Measurements from ENCODE around the gene HIBADH. TPM values are rescaled to one million over a fixed set of nuclear protein-coding genes. Genes with fewer than 3 reads are reported as not detected.

HIBADH gene
- total and polyA plus RNA-seq, 2 donors (not counting 3 experiments of a cell fraction or from before 2014, with no cell fraction given) = 22.6 to 30.5 TPM

DNA sequence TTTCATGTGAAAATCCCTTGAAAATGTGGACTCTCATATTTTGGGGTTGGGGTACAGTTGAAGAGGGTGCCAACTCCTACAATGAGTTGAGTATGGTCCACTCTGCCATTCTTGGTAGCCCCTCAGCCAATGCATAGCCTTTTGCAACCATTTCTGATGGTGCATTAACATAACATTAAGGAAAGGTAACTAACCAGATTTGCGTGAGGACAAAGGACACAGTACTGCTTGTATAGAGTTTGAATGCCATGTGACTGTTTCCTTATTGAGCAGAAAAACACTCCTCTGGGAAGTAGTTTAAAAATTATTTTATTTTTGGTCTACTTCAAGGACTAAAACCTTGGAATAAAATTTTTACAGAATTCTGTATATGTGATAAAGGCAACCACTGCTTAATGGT, 107.9 kb downstream of the HIBADH start:
- dilution Hi-C loops (cut with MboI; ENCODE audit: extremely low pct_ligation_motif_present, low sequenced_read_pairs) = no loop called here
- Histone ChIP-seq H3K27me3 (ENCODE audit: control insufficient read depth in 2 of 2, insufficient read depth in 2 of 2, low read length in 2 of 2) (no peaks in the 10 kb centered on the region), H3K79me2 (ENCODE audit: control insufficient read depth, insufficient read depth, low read length) (no peaks in the 10 kb centered on the region), H3K4me1 (ENCODE audit: control insufficient read depth, extremely low read depth, insufficient read depth, low read length) (no peaks in the 10 kb centered on the region), H3K27ac (ENCODE audit: insufficient read depth, low read depth, low read length) (no peak overlapping the region), H3K9me1 (replicated peaks; ENCODE audit: control insufficient read depth, extremely low read depth, insufficient read depth, low read length) (no peaks in the 10 kb centered on the region), H3K9me3 (replicated peaks; ENCODE audit: control insufficient read depth, insufficient read depth, low read length) (no peaks in the 10 kb centered on the region), H4K20me1 (replicated peaks; ENCODE audit: control insufficient read depth, extremely low read depth, insufficient read depth, low read length) (no peaks in the 10 kb centered on the region), H3K4me2 (ENCODE audit: insufficient read depth, low read length) (no peak overlapping the region), H3K9ac (replicated peaks; ENCODE audit: extremely low read depth, insufficient read depth, low read length) (no peak overlapping the region), H3K4me3 (replicated peaks in 1 of 3; ENCODE audit: insufficient read depth in 1 of 3, low read depth in 1 of 3, low read length in 3 of 3) (no peak overlapping the region), H2AFZ (ENCODE audit: low read depth, low read length) (no peak overlapping the region), H3K36me3 (ENCODE audit: control insufficient read depth in 2 of 2, extremely low read depth in 1 of 2, insufficient read depth in 2 of 2, low read length in 2 of 2) (no peaks in the 10 kb centered on the region)
- TF ChIP-seq POLR2A (IDR thresholded peaks at IDR 0.05; ENCODE audit: low read depth, low read length) (no peak), EZH2 (IDR thresholded peaks at IDR 0.05; ENCODE audit: borderline replicate concordance, low read depth, low read length, severe bottlenecking) (no peak), FOS (IDR thresholded peaks at IDR 0.05; ENCODE audit: borderline replicate concordance, insufficient read depth, low read length) (no peak), POLR2AphosphoS5 (IDR thresholded peaks at IDR 0.05; ENCODE audit: insufficient read depth, low read depth, low read length) (no peak), JUN (IDR thresholded peaks at IDR 0.05; ENCODE audit: borderline replicate concordance, insufficient read depth, insufficient read length, low read depth) (no peak), MYC (IDR thresholded peaks at IDR 0.05; ENCODE audit: low read depth, low read length) (no peak), GATA2 (IDR thresholded peaks at IDR 0.05; ENCODE audit: insufficient read depth, insufficient read length, low read depth, low read length) (no peak)
- TF ChIP-seq, protein P1, sequence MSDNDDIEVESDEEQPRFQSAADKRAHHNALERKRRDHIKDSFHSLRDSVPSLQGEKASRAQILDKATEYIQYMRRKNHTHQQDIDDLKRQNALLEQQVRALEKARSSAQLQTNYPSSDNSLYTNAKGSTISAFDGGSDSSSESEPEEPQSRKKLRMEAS (IDR thresholded peaks at IDR 0.05; ENCODE audit: insufficient read depth, insufficient read length) = no peak
- TF ChIP-seq, protein P2, sequence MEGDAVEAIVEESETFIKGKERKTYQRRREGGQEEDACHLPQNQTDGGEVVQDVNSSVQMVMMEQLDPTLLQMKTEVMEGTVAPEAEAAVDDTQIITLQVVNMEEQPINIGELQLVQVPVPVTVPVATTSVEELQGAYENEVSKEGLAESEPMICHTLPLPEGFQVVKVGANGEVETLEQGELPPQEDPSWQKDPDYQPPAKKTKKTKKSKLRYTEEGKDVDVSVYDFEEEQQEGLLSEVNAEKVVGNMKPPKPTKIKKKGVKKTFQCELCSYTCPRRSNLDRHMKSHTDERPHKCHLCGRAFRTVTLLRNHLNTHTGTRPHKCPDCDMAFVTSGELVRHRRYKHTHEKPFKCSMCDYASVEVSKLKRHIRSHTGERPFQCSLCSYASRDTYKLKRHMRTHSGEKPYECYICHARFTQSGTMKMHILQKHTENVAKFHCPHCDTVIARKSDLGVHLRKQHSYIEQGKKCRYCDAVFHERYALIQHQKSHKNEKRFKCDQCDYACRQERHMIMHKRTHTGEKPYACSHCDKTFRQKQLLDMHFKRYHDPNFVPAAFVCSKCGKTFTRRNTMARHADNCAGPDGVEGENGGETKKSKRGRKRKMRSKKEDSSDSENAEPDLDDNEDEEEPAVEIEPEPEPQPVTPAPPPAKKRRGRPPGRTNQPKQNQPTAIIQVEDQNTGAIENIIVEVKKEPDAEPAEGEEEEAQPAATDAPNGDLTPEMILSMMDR (IDR thresholded peaks at IDR 0.05; ENCODE audit: extremely low read depth in 1 of 2, insufficient read depth in 1 of 2, low read depth in 1 of 2, low read length in 2 of 2) = no peak
- BruUV-seq (replicated peaks) = no TSS peak
- intact Hi-C loops (cut with micrococcal nuclease) = no loop called here
- ChIA-PET POLR2A (no interaction called here), CTCF (no interaction called here)
- FAIRE-seq = no peak
- no peak for DNase-seq (ENCODE audit: low read depth, low spot score)

Measured in endothelial cell of umbilical vein (primary cell).